Panc1 (cell line): ENCODE results near the gene ANGPTL3.

ENCODE experiments used
- POLR2AphosphoS5 ChIP-seq: IDR thresholded peaks from 2 replicates; pipeline ENCODE4 v1.6.1; 2012; ENCODE audit warnings: mild to moderate bottlenecking, low read depth, low read length, moderate library complexity
- REST ChIP-seq, 2 experiments: IDR thresholded peaks; 2 replicates each; pipeline ENCODE4 v1.6.1; 2011 to 2012; ENCODE audit warnings: low read depth in 2 of 2, control low read depth in 1 of 2, low read length in 1 of 2, mild to moderate bottlenecking in 1 of 2, moderate library complexity in 1 of 2; ENCODE audit not compliant: insufficient read depth in 1 of 2
- TCF7L2 ChIP-seq: IDR thresholded peaks from 2 replicates; pipeline ENCODE4 v1.6.1; 2011; ENCODE audit warnings: mild to moderate bottlenecking, low read depth, low read length, inconsistent platforms
- TF ChIP-seq, protein P1 (sequence below): fragments of 450-650 bp; IDR thresholded peaks from 2 replicates; pipeline ENCODE4 v1.5.1; 2017; ENCODE audit warnings: mild to moderate bottlenecking

DNA sequence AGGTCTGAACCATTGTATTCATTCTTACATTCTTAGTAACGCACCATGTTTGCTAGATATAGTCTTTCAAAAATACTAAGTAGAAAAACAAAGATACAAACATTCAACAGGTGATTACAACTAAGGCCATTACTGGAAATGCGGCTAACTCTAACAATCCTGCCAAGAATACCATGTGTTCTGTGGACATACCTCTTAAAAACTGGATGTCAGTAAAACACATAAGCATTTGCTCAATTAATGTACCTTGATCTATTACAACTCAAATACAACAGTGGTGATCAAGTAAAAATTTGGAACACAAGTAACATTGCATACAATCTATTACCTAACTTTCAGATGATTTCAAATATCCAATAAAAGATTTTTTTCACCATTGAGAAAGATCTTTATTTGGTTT lies 15.4 kb downstream of the ANGPTL3 start:
- TF ChIP-seq, protein P1, sequence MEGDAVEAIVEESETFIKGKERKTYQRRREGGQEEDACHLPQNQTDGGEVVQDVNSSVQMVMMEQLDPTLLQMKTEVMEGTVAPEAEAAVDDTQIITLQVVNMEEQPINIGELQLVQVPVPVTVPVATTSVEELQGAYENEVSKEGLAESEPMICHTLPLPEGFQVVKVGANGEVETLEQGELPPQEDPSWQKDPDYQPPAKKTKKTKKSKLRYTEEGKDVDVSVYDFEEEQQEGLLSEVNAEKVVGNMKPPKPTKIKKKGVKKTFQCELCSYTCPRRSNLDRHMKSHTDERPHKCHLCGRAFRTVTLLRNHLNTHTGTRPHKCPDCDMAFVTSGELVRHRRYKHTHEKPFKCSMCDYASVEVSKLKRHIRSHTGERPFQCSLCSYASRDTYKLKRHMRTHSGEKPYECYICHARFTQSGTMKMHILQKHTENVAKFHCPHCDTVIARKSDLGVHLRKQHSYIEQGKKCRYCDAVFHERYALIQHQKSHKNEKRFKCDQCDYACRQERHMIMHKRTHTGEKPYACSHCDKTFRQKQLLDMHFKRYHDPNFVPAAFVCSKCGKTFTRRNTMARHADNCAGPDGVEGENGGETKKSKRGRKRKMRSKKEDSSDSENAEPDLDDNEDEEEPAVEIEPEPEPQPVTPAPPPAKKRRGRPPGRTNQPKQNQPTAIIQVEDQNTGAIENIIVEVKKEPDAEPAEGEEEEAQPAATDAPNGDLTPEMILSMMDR, result no peak
- TF ChIP-seq REST (IDR thresholded peaks at IDR 0.05; ENCODE audit: insufficient read depth in 1 of 2, low read depth in 2 of 2, low read length in 1 of 2) (no peak), POLR2AphosphoS5 (no peak), TCF7L2 (no peak)
